SU-DHL-6 (cell line): Measurements from ENCODE around the gene VANGL1.

Source experiments
- EZH2phosphoT487 ChIP-seq: fragments of 200-600 bp; sonication (generic), shearing (Covaris generic); conservative IDR thresholded peaks from 2 replicates; pipeline ENCODE4 v1.6.1; 2018; ENCODE audit warnings: mild to moderate bottlenecking, antibody characterized with exemption, low read length, moderate library complexity, mixed read lengths
- TF ChIP-seq, protein P1 (sequence below): fragments of 200-600 bp; sonication (generic); IDR thresholded peaks from one replicate; pipeline ENCODE4 v1.5.1; 2017; ENCODE audit warnings: antibody characterized with exemption, mild to moderate bottlenecking, low read length, moderate library complexity; ENCODE audit not compliant: insufficient read depth, poor library complexity, severe bottlenecking

- TF ChIP-seq, protein P1, sequence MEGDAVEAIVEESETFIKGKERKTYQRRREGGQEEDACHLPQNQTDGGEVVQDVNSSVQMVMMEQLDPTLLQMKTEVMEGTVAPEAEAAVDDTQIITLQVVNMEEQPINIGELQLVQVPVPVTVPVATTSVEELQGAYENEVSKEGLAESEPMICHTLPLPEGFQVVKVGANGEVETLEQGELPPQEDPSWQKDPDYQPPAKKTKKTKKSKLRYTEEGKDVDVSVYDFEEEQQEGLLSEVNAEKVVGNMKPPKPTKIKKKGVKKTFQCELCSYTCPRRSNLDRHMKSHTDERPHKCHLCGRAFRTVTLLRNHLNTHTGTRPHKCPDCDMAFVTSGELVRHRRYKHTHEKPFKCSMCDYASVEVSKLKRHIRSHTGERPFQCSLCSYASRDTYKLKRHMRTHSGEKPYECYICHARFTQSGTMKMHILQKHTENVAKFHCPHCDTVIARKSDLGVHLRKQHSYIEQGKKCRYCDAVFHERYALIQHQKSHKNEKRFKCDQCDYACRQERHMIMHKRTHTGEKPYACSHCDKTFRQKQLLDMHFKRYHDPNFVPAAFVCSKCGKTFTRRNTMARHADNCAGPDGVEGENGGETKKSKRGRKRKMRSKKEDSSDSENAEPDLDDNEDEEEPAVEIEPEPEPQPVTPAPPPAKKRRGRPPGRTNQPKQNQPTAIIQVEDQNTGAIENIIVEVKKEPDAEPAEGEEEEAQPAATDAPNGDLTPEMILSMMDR: no peak
- TF ChIP-seq EZH2phosphoT487: no peak
These were observed 82.0 kb downstream of the VANGL1 start for GRCh38 chr1:115723756-115724155.
